WI38 (cell line): ENCODE results near the gene LRRC27.

Experiments used
- H3K4me3 ChIP-seq: 2 replicates; pipeline ENCODE4 v1.5.1; 2011; ENCODE audit warnings: low read depth, mild to moderate bottlenecking, control low read depth, low read length
- CTCF ChIP-seq: IDR thresholded peaks from 2 replicates; pipeline ENCODE4 v1.5.1; 2012; ENCODE audit warnings: low read depth, mild to moderate bottlenecking, control low read depth, low read length

Gene LRRC27

GRCh38 chr10:132363921-132364593, 32.1 kb downstream of the LRRC27 start:
- no peak overlapping the region for H3K4me3 ChIP-seq
- no peak for TF ChIP-seq CTCF

- TF ChIP-seq CTCF = no peak
- H3K4me3 ChIP-seq = no peak overlapping the region
Observed at GRCh38 chr10:132364594-132364970, 32.6 kb downstream of the LRRC27 start.

GRCh38 chr10:132365102-132365501, 33.1 kb downstream of the LRRC27 start:
- no peak for TF ChIP-seq CTCF
- H3K4me3 ChIP-seq = no peak overlapping the region

GRCh38 chr10:132366006-132366405, 34.0 kb downstream of the LRRC27 start:
- TF ChIP-seq CTCF = no peak
- H3K4me3 ChIP-seq = no peak overlapping the region

- H3K4me3 ChIP-seq = no peak overlapping the region
- no peak for TF ChIP-seq CTCF
Observed at GRCh38 chr10:132366499-132366898, 34.5 kb downstream of the LRRC27 start.

- no peak overlapping the region for H3K4me3 ChIP-seq
- no peak for TF ChIP-seq CTCF
Observed at GRCh38 chr10:132368391-132368790, 36.4 kb downstream of the LRRC27 start.

- no peak for TF ChIP-seq CTCF
- H3K4me3 ChIP-seq = no peak overlapping the region
Observed at GRCh38 chr10:132368881-132369635, 37.1 kb downstream of the LRRC27 start.
